GM19455 (cell line): Measurements from ENCODE around the gene TMEM63A.
"Not testable (repeated sequence)": the region's sequence is repeated elsewhere in the genome, so short reads cannot be mapped to it uniquely, and the experiment has no call there.

ENCODE experiments used
- ATAC-seq: cut with Tn5 transposase; IDR thresholded peaks from one replicate; pipeline ENCODE4 v1.9.1; 2021; ENCODE audit not compliant: unreplicated experiment

TMEM63A gene

GRCh38 chr1:225909477-225909876, 27.3 kb upstream of the TMEM63A start:
- no peak for ATAC-seq

- ATAC-seq: no peak
Measured at GRCh38 chr1:225908773-225909172, 26.6 kb upstream of the TMEM63A start.

GRCh38 chr1:225908013-225908640, 25.9 kb upstream of the TMEM63A start:
- no peak for ATAC-seq

GRCh38 chr1:225907341-225907740, 25.2 kb upstream of the TMEM63A start:
- no peak for ATAC-seq

GRCh38 chr1:225906467-225906866, 24.3 kb upstream of the TMEM63A start:
- ATAC-seq: no peak

- ATAC-seq: no peak
Measured at GRCh38 chr1:225903623-225904022, 21.4 kb upstream of the TMEM63A start.

GRCh38 chr1:225899044-225899925, 17.1 kb upstream of the TMEM63A start:
- no peak for ATAC-seq

- no peak for ATAC-seq
Measured at GRCh38 chr1:225897595-225898514, 15.7 kb upstream of the TMEM63A start.

GRCh38 chr1:225896937-225897549, 14.9 kb upstream of the TMEM63A start:
- ATAC-seq: peak; percentile 100

- no peak for ATAC-seq
Measured at GRCh38 chr1:225896494-225896893, 14.3 kb upstream of the TMEM63A start.

- ATAC-seq: no peak
Measured at GRCh38 chr1:225892307-225892706, 10.1 kb upstream of the TMEM63A start.

GRCh38 chr1:225891229-225891972, 9.2 kb upstream of the TMEM63A start:
- ATAC-seq: no peak

GRCh38 chr1:225890346-225891228, 8.4 kb upstream of the TMEM63A start:
- ATAC-seq: no peak

GRCh38 chr1:225889743-225890142, 7.6 kb upstream of the TMEM63A start:
- no peak for ATAC-seq

GRCh38 chr1:225888898-225889601, 6.9 kb upstream of the TMEM63A start, which contains the start of gene LEFTY1:
Gene LEFTY1 (minus strand): TSS chr1:225889146. CDS start chr1:225889066, 80 bp downstream.
- no peak for ATAC-seq

- no peak for ATAC-seq
Measured at GRCh38 chr1:225888289-225888897, 6.2 kb upstream of the TMEM63A start.

- ATAC-seq: not testable (repeated sequence)
Measured at GRCh38 chr1:225887554-225888288, 5.5 kb upstream of the TMEM63A start.

GRCh38 chr1:225887030-225887314, 4.8 kb upstream of the TMEM63A start:
- no peak for ATAC-seq
